ES-I3 (cell line): Measurements from ENCODE around the gene PITX1.

ENCODE experiments used
- H3K36me3 ChIP-seq: 2 replicates; pipeline ENCODE4 v1.6.1; 2013; ENCODE audit warnings: mild to moderate bottlenecking, low read length, control low read depth, moderate library complexity; ENCODE audit not compliant: insufficient read depth
- H3K4me1 ChIP-seq: 2 replicates; pipeline ENCODE4 v1.6.1; 2013; ENCODE audit warnings: mild to moderate bottlenecking, control low read depth, low read length; ENCODE audit not compliant: insufficient read depth
- H3K9ac ChIP-seq: 2 replicates; pipeline ENCODE4 v1.6.1; 2013; ENCODE audit warnings: low read depth, mild to moderate bottlenecking, low read length, moderate library complexity
- H3K9me3 ChIP-seq: 2 replicates; pipeline ENCODE4 v1.6.1; 2013; ENCODE audit warnings: mild to moderate bottlenecking, low read length, moderate library complexity; ENCODE audit not compliant: control insufficient read depth, insufficient read depth

PITX1 gene

GRCh38 chr5:135067587-135067986, 33.6 kb upstream of the PITX1 start:
- Histone ChIP-seq H3K9ac (no peak overlapping the region), H3K9me3 (no peaks in the 10 kb centered on the region), H3K4me1 (no peaks in the 10 kb centered on the region; the same call in 1 of the 2 replicates), H3K36me3 (no peaks in the 10 kb centered on the region)

GRCh38 chr5:135066781-135067180, 32.8 kb upstream of the PITX1 start:
- no peaks in the 10 kb centered on the region for H3K9me3 ChIP-seq
- no peak overlapping the region for H3K9ac ChIP-seq
- no peaks in the 10 kb centered on the region for H3K36me3 ChIP-seq
- no peaks in the 10 kb centered on the region for H3K4me1 ChIP-seq

- Histone ChIP-seq H3K9me3 (no peaks in the 10 kb centered on the region), H3K4me1 (no peaks in the 10 kb centered on the region), H3K36me3 (no peaks in the 10 kb centered on the region), H3K9ac (no peak overlapping the region)
These were observed 31.6 kb upstream of the PITX1 start for GRCh38 chr5:135065306-135066265.

GRCh38 chr5:135064235-135064570, 30.2 kb upstream of the PITX1 start:
- no peak overlapping the region for H3K9ac ChIP-seq
- H3K9me3 ChIP-seq = no peaks in the 10 kb centered on the region
- no peaks in the 10 kb centered on the region for H3K4me1 ChIP-seq
- H3K36me3 ChIP-seq = no peaks in the 10 kb centered on the region

GRCh38 chr5:135063511-135064234, 29.6 kb upstream of the PITX1 start:
- H3K9me3 ChIP-seq = no peaks in the 10 kb centered on the region
- H3K4me1 ChIP-seq = no peaks in the 10 kb centered on the region
- H3K9ac ChIP-seq = no peak overlapping the region
- no peaks in the 10 kb centered on the region for H3K36me3 ChIP-seq

GRCh38 chr5:135063056-135063445, 29.0 kb upstream of the PITX1 start:
- H3K9me3 ChIP-seq = no peaks in the 10 kb centered on the region
- no peaks in the 10 kb centered on the region for H3K36me3 ChIP-seq
- no peak overlapping the region for H3K9ac ChIP-seq
- H3K4me1 ChIP-seq = no peaks in the 10 kb centered on the region

- Histone ChIP-seq H3K4me1 (no peaks in the 10 kb centered on the region), H3K9me3 (no peaks in the 10 kb centered on the region), H3K36me3 (no peaks in the 10 kb centered on the region), H3K9ac (no peak overlapping the region)
These were observed 28.4 kb upstream of the PITX1 start for GRCh38 chr5:135062216-135063055.

GRCh38 chr5:135061001-135061400, 27.0 kb upstream of the PITX1 start:
- Histone ChIP-seq H3K9me3 (no peaks in the 10 kb centered on the region), H3K36me3 (no peaks in the 10 kb centered on the region), H3K9ac (no peak overlapping the region), H3K4me1 (no peaks in the 10 kb centered on the region)

- H3K4me1 ChIP-seq = no peaks in the 10 kb centered on the region
These were observed 26.0 kb upstream of the PITX1 start for GRCh38 chr5:135060021-135060420.

GRCh38 chr5:135059000-135059923, 25.2 kb upstream of the PITX1 start:
- Histone ChIP-seq H3K9me3 (no peaks in the 10 kb centered on the region), H3K9ac (no peak overlapping the region), H3K36me3 (no peaks in the 10 kb centered on the region), H3K4me1 (no peaks in the 10 kb centered on the region)

More at GRCh38 chr5:135060021-135060420, 26.0 kb upstream of the PITX1 start:
- no peaks in the 10 kb centered on the region for H3K36me3 ChIP-seq
- no peak overlapping the region for H3K9ac ChIP-seq
- H3K9me3 ChIP-seq = no peaks in the 10 kb centered on the region

- Histone ChIP-seq H3K9me3 (no peaks in the 10 kb centered on the region), H3K4me1 (no peaks in the 10 kb centered on the region), H3K36me3 (no peaks in the 10 kb centered on the region), H3K9ac (no peak overlapping the region)
These were observed 24.3 kb upstream of the PITX1 start for GRCh38 chr5:135058331-135058732.

- Histone ChIP-seq H3K36me3 (no peaks in the 10 kb centered on the region), H3K9ac (no peak overlapping the region), H3K4me1 (no peaks in the 10 kb centered on the region), H3K9me3 (no peaks in the 10 kb centered on the region)
These were observed 23.2 kb upstream of the PITX1 start for GRCh38 chr5:135057233-135057632.

GRCh38 chr5:135056316-135057030, 22.4 kb upstream of the PITX1 start:
- no peaks in the 10 kb centered on the region for H3K36me3 ChIP-seq
- H3K9me3 ChIP-seq = no peaks in the 10 kb centered on the region
- H3K4me1 ChIP-seq = no peaks in the 10 kb centered on the region
- no peak overlapping the region for H3K9ac ChIP-seq
